Measurements from ENCODE around the gene SCN5A.

SCN5A gene

GRCh38 chr3:38560996-38561717 is 88.3 kb downstream of the SCN5A start:
- no peak for DNase-seq (ENCODE audit: low spot score)

DNA sequence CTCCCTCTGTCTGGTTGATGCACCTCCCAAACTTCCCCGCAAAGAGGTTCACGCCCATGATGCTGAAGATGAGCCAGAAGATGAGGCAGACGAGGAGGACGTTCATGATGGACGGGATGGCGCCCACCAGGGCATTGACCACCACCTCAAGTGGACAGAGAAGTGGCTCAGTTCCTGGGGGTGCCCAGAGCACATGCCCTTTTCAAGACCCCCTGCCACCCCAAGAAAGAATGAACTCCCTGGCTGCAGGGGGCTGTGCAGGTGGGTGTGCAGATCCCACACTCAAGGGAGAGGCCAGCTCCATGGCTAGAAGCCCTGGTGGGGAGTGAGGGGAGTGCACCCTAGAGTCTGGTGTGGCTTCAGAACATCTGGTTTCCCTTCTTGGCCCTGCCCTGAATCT is 89.2 kb downstream of the SCN5A start:
- DNase-seq (ENCODE audit: low spot score), result no peak

- DNase-seq (ENCODE audit: low spot score), result no peak
Measured at GRCh38 chr3:38558864-38559263, 90.6 kb downstream of the SCN5A start.

GRCh38 chr3:38556640-38557358 is 92.7 kb downstream of the SCN5A start:
- DNase-seq (ENCODE audit: low spot score), result no peak

DNA sequence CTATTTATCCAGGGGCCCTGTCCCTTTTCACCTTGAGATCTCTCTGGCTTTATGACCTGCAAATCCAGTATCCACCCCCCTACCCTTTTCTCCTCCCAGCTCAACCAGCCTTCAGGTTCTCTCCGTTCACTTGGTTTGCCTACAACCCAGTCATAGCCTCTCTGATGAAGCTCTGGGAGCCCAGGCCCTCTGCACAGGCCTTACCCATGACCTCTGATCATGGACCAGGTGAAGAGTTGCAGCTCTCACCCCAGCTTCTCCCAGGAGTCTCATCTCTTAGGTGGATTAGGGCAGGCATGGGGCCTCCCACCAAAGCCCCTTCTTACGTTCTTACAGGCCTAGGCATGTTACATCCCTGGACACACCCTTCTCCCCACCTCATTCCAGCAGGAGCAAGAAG is 93.6 kb downstream of the SCN5A start:
- no peak for DNase-seq (ENCODE audit: low spot score)

DNA sequence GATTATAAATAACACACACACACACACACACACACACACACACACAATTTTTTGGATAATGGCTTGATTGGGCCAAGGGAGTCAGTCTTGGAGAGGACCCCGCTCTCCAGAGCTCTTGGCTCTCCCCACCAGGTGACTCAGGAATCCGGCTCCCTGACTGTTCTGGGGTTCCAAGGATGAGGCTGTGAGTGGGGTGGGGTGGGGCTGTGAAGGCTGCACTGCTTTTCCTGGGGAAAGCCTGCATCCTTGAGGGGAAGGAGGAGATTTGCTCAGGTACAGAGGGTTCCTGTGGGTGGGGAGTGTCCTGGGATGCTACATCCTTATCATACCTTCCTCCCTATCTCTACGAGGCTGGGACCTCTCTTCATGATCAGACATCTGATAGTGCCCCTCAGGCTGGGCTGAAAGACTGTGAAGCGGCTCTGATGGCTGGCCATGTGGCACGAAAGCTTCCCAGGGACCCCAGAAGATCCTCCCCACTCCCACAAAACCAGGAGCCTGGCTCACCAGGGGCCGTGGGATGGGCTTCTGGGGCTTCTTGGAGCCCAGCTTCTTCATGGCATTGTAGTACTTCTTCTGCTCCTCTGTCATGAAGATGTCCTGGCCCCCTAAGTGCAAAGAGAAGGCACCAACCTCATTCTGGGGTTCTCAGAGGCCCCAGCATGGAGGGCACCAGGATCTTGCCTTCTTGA is 94.2 kb downstream of the SCN5A start:
- no peak for DNase-seq (ENCODE audit: low spot score)

DNA sequence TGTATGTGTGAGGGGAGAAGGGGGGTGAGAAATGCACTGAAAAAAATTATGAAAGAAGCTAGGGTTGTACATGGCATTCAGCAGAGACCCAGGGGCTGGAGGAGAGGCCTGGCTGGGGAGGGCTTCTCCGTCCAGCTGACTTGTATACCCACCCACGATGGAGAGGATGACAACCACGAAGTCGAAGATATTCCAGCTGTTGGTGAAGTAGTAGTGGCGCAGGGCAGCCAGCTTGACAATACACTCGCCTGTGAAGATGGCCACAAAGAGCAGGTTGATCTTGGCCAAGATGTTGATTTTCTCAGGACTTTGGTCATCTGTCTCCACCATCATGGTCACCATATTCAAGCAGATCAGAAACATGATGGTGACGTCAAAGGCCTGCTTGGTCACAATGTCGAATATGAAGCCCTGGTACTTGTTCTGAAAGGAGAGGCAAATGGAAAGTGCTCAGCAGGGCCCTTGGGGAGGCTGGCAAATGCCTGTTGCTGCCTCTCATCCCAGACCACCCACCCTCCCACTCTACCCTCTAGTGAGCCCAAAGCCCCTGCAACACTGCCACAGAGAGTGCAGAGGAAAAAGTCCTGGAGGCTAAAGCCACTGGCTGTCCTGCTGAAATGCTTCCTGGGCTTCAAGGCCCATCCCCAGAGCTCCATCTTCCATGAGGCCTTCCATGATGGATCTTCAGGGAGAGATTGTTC is 95.2 kb downstream of the SCN5A start:
- no peak for DNase-seq (ENCODE audit: low spot score)

DNA sequence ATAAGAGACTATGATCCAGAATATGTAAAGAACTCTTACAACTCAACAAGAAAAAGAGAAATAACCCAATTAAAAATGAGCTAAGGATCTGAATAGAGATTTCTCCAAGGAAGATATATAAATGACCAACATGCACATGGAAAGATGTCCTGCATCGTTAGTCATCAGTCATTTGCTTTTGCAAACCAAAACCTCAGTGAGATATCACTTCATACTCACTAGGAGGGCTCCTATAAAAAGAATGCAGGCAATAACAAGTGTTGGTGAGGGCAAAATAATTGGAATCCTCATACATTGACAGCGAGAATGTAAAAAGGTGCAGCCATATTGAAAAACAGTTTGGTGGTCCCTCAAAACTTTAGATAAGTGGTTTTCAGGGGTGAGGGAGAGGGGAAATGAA is 96.4 kb downstream of the SCN5A start:
- DNase-seq (ENCODE audit: low spot score), result no peak

GRCh38 chr3:38552364-38552763 is 97.1 kb downstream of the SCN5A start:
- no peak for DNase-seq (ENCODE audit: low spot score)

DNA sequence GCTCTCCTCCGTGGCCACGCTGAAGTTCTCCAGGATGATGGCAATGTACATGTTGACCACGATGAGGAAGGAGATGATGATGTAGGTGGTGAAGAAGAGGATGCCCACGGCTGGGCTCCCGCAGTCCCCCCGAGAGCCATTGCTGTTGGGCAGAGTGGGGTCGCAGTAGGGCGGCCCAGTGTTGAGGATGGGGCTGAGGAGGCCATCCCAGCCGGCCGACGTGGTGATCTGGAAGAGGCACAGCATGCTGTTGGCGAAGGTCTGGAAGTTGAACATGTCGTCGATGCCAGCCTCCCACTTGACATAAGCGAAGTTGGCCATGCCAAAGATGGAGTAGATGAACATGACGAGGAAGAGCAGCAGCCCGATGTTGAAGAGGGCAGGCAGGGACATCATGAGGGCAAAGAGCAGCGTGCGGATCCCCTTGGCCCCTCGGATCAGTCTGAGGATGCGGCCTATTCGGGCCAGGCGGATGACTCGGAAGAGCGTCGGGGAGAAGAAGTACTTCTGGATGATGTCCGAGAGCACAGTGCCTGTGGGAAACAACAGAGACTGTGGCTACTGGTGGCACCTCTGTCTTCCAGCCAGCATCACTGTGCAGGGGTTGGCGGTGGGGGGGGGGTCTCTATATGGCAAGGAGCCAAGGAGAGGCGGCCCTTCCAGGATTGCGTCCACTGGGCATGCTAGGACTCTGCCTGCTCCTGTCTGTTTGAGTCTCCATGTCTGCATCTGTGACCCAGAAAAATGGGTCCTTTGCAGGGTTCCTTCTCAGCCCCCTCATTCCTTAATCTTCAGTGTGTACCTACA is 98.3 kb downstream of the SCN5A start:
- DNase-seq (ENCODE audit: low spot score), result no peak

GRCh38 chr3:38549957-38550840 is 99.3 kb downstream of the SCN5A start:
- DNase-seq (ENCODE audit: low spot score), result no peak

GRCh38 chr3:38549486-38549885 is 100.0 kb downstream of the SCN5A start:
- no peak for DNase-seq (ENCODE audit: low spot score)

DNA sequence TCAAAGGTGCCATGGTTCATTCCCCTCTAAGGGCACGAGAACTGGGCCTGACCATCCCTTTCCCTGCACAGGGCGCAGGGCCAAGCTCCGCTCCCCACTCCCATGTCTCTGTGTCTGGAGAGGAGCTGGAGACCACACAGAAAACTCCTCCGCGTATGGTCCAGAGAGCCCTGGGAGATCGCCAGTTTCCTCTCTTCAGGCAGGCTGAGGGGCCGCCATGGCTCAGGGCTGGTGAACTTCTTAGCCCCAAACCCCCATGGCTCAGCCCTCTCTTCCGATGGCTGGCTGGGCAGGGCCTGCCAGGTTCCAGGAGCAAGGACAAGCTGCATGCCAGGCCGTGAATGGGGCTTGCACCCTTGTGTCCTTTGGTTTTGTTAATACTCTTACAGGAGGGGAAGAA is 100.4 kb downstream of the SCN5A start:
- DNase-seq (ENCODE audit: low spot score), result no peak

- DNase-seq (ENCODE audit: low spot score), result no peak
Measured at GRCh38 chr3:38548154-38548931, 101.1 kb downstream of the SCN5A start.

DNA sequence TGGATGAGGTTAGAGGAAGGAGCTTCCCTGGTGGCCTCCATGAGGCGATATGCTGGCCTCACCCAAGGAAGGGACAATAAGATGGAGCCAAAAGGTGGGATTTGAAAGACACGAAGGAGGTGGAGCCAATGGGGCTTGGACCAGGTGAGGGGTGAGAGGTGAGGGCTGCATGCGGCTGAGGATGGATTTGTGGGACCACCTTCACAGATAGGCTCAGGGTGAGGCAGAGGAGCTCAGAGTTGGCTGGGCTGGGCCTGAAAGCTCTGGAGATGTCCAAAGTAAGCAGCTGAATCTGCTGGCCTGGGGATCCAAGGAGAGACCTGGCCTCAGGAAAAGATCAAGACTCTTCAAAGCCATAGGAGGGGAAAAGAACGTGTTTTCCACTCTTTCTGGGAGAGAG is 103.5 kb downstream of the SCN5A start:
- no peak for DNase-seq (ENCODE audit: low spot score)

- no peak for DNase-seq (ENCODE audit: low spot score)
Measured at GRCh38 chr3:38545550-38545949, 103.9 kb downstream of the SCN5A start.

DNA sequence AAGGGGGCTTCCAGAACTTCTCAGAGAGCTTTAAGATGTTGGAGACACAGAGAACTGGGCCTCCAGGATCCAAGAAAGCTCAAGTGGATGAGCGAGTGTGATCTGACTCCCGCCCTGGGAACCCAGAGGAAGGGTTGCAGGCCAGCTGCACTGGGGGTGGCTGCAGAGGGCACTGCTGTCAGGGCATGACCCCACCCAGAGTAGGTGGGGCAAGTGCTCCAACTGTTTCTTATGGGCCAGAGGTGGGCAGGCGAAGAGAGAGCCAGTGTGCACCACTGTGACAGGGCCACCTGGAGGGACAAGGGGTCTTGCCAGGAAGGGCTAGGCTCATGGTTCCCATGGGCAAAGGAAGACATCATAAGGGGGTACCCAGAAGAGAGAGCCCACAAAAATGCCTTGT is 104.6 kb downstream of the SCN5A start:
- no peak for DNase-seq (ENCODE audit: low spot score)

- DNase-seq (ENCODE audit: low spot score), result no peak
Measured at GRCh38 chr3:38543586-38543985, 105.9 kb downstream of the SCN5A start.

- DNase-seq (ENCODE audit: low spot score), result no peak
Measured at GRCh38 chr3:38542401-38543298, 106.8 kb downstream of the SCN5A start.
